Endothelial cell of hepatic sinusoid (primary cell): ENCODE data around the gene GTPBP3.
"Not testable (repeated sequence)": the region's sequence is repeated elsewhere in the genome, so short reads cannot be mapped to it uniquely, and the experiment has no call there.

Source experiments
- in situ Hi-C: cut with HindIII; loops from 2 replicates; pipeline ENCODE4 v1.10.0; 2017; ENCODE audit warnings: low sequenced_read_pairs

The GTPBP3 gene

GRCh38 chr19:17339088-17339741, 1.9 kb downstream of the GTPBP3 start:
- in situ Hi-C loops = no loop called here

GRCh38 chr19:17340302-17340870, 3.0 kb downstream of the GTPBP3 start:
- in situ Hi-C loops = no loop called here

- in situ Hi-C loops = no loop called here
These were observed 3.6 kb downstream of the GTPBP3 start for GRCh38 chr19:17340871-17341357.

GRCh38 chr19:17341386-17341785, 4.0 kb downstream of the GTPBP3 start:
- in situ Hi-C loops = no loop called here

- in situ Hi-C loops = no loop called here
These were observed 4.5 kb downstream of the GTPBP3 start for GRCh38 chr19:17341845-17342244.

GRCh38 chr19:17346109-17346671, 8.8 kb downstream of the GTPBP3 start:
- in situ Hi-C loops = no loop called here

GRCh38 chr19:17347361-17347760, 10.0 kb downstream of the GTPBP3 start:
- in situ Hi-C loops = no loop called here

- in situ Hi-C loops = no loop called here
These were observed 10.5 kb downstream of the GTPBP3 start for GRCh38 chr19:17347877-17348276.

GRCh38 chr19:17348700-17349099, 11.3 kb downstream of the GTPBP3 start:
- in situ Hi-C loops = no loop called here

- in situ Hi-C loops = no loop called here
These were observed 14.6 kb downstream of the GTPBP3 start for GRCh38 chr19:17351815-17352435.

GRCh38 chr19:17352608-17353280, 15.4 kb downstream of the GTPBP3 start:
- in situ Hi-C loops = no loop called here

GRCh38 chr19:17353386-17353785, 16.0 kb downstream of the GTPBP3 start:
- in situ Hi-C loops = no loop called here

GRCh38 chr19:17357078-17357666, 19.8 kb downstream of the GTPBP3 start:
- in situ Hi-C loops = no loop called here

- in situ Hi-C loops = no loop called here
These were observed 20.4 kb downstream of the GTPBP3 start for GRCh38 chr19:17357724-17358123.

GRCh38 chr19:17358395-17358794, 21.0 kb downstream of the GTPBP3 start:
- in situ Hi-C loops = no loop called here

- in situ Hi-C loops = no loop called here
These were observed 22.8 kb downstream of the GTPBP3 start for GRCh38 chr19:17359905-17360800.

- in situ Hi-C loops = not testable (repeated sequence)
These were observed 26.7 kb downstream of the GTPBP3 start for GRCh38 chr19:17363852-17364605.

- in situ Hi-C loops = no loop called here
These were observed 28.0 kb downstream of the GTPBP3 start for GRCh38 chr19:17365361-17365760.

GRCh38 chr19:17370026-17370587, 32.8 kb downstream of the GTPBP3 start:
- in situ Hi-C loops = no loop called here
